HepG2 (cell line): ENCODE data around the gene CSTF1. TPM values are rescaled to one million over a fixed set of nuclear protein-coding genes. Genes with fewer than 3 reads are reported as not detected.

ENCODE experiments used
- ATAC-seq: fragments of 200-7000 bp; cut with Tn5 transposase; 3 replicates; pipeline ENCODE4 v1.9.1; 2020; ENCODE audit warnings: mild to moderate bottlenecking, moderate library complexity
- BruUV-seq: library from RNA; stranded (reverse); fragments of 400-500 nt; replicated peaks from 2 replicates; lab custom pipeline; 2021; lab: Mats Ljungman, UMichigan
- CTCF ChIA-PET: fragments of 300-600 bp; formaldehyde crosslinking; extraction: SDS; loops from one replicate; lab custom pipeline; 2021; ENCODE audit warnings: low total read pairs, inconsistent platforms, low intra/inter-chr PET ratio; lab: Yijun Ruan, JAX
- POLR2A ChIA-PET: fragments of 350-600 bp; sonication (Branson Sonifier 250); formaldehyde crosslinking; loops from one replicate; lab custom pipeline; 2020; ENCODE audit warnings: antibody characterized with exemption, inconsistent platforms; lab: Yijun Ruan, JAX
- DNase-seq: peaks from one replicate; pipeline ENCODE4 v3.0.0-alpha.2; 2015; ENCODE audit warnings: low spot score
- FAIRE-seq: peaks from 3 replicates; lab custom pipeline; 2011; peaks lifted over from hg19 to GRCh38; lab: Jason Lieb, UNC
- H2AFZ ChIP-seq: one replicate; pipeline ENCODE4 v1.6.1; 2011; ENCODE audit warnings: low read length, inconsistent platforms
- H3K27ac ChIP-seq: fragments of 300-600 bp; 3 replicates; pipeline ENCODE4 v1.8.0; 2011; ENCODE audit warnings: mixed run types, mild to moderate bottlenecking, mixed read lengths, low read length, inconsistent platforms; ENCODE audit not compliant: insufficient read depth; ENCODE audit errors: extremely low read length
- H3K27me3 ChIP-seq, 2 experiments: fragments of 200-600 bp in 1 of 2; 2 replicates in 1 of 2; 3 replicates in 1 of 2; pipeline versions ENCODE4 v1.6.0 to v1.8.0; 2011; ENCODE audit warnings: low read length in 2 of 2, mild to moderate bottlenecking in 2 of 2, moderate library complexity in 2 of 2, inconsistent platforms in 1 of 2; ENCODE audit not compliant: insufficient read depth in 2 of 2, control insufficient read depth in 1 of 2
- H3K36me3 ChIP-seq, 2 experiments: fragments of 200-600 bp in 1 of 2; replicated peaks in 1 of 2; 2 replicates in 1 of 2; 3 replicates in 1 of 2; pipeline versions ENCODE4 v1.5.1 to v1.8.0; 2011; ENCODE audit warnings: low read length in 2 of 2, inconsistent platforms in 1 of 2; ENCODE audit not compliant: insufficient read depth in 2 of 2, control insufficient read depth in 1 of 2
- H3K4me1 ChIP-seq: 2 replicates; pipeline ENCODE4 v1.5.1; 2012; ENCODE audit warnings: low read length, inconsistent platforms; ENCODE audit not compliant: insufficient read depth
- H3K4me2 ChIP-seq: 2 replicates; pipeline ENCODE4 v1.6.0; 2011; ENCODE audit warnings: low read depth, low read length, inconsistent platforms
- H3K4me3 ChIP-seq, 3 experiments: fragments of 200-600 bp in 1 of 3; sonication (generic), shearing (Covaris generic) in 1 of 3; replicated peaks in 1 of 3; 2 replicates each; pipeline ENCODE4 v1.5.1; 2011 to 2016; ENCODE audit warnings: low read length in 3 of 3, inconsistent platforms in 2 of 3, low read depth in 2 of 3, mild to moderate bottlenecking in 2 of 3, control low read depth in 1 of 3, mixed read lengths in 1 of 3; ENCODE audit not compliant: insufficient read depth in 1 of 3
- H3K79me2 ChIP-seq: one replicate; pipeline ENCODE4 v1.6.1; 2011; ENCODE audit warnings: low read length, inconsistent platforms; ENCODE audit not compliant: insufficient read depth
- H3K9ac ChIP-seq: 2 replicates; pipeline ENCODE4 v1.6.0; 2011; ENCODE audit warnings: mild to moderate bottlenecking, low read depth, low read length, inconsistent platforms; ENCODE audit not compliant: insufficient read depth
- H3K9me3 ChIP-seq: 2 replicates; pipeline ENCODE4 v1.5.1; 2012; ENCODE audit warnings: mild to moderate bottlenecking, low read length
- H4K20me1 ChIP-seq: 2 replicates; pipeline ENCODE4 v1.6.0; 2011; ENCODE audit warnings: inconsistent platforms, mild to moderate bottlenecking, low read length, moderate library complexity; ENCODE audit not compliant: insufficient read depth
- ATRX ChIP-seq: sonication (generic); formaldehyde crosslinking; IDR thresholded peaks from 2 replicates; pipeline ENCODE4 v1.4.0; 2020; ENCODE audit warnings: missing genetic modification reagents, borderline replicate concordance
- GPN1 ChIP-seq: sonication (generic); formaldehyde crosslinking; IDR thresholded peaks from 2 replicates; pipeline ENCODE4 v1.5.1; 2020; ENCODE audit warnings: missing genetic modification reagents, borderline replicate concordance
- JUN ChIP-seq: sonication (generic); formaldehyde crosslinking; IDR thresholded peaks from 2 replicates; pipeline ENCODE4 v1.4.0; 2020; ENCODE audit warnings: mild to moderate bottlenecking, missing genetic modification reagents
- KAT7 ChIP-seq: IDR thresholded peaks from 2 replicates; pipeline ENCODE4 v1.6.1; 2018; ENCODE audit warnings: borderline replicate concordance, missing compliant biosample characterization
- POLR2AphosphoS2 ChIP-seq: IDR thresholded peaks from 2 replicates; pipeline ENCODE4 v1.6.1; 2011; ENCODE audit warnings: low read depth, low read length, improper control_type of control experiment
- RBM22 ChIP-seq: fragments of 200-400 bp; formaldehyde crosslinking; optimal IDR thresholded peaks from 2 replicates; pipeline ENCODE3; 2017; ENCODE audit warnings: mild to moderate bottlenecking, low read length, moderate library complexity
- SMAD3 ChIP-seq: sonication (generic); formaldehyde crosslinking; IDR thresholded peaks from 2 replicates; pipeline ENCODE4 v1.4.0; 2020; ENCODE audit warnings: missing genetic modification reagents
- SMARCC2 ChIP-seq: fragments of 450-650 bp; IDR thresholded peaks from 2 replicates; pipeline ENCODE4 v1.6.1; 2017; ENCODE audit warnings: antibody characterized with exemption, mild to moderate bottlenecking
- TBX2 ChIP-seq: sonication (generic); formaldehyde crosslinking; IDR thresholded peaks from 2 replicates; pipeline ENCODE4 v1.5.0; 2020; ENCODE audit warnings: missing genetic modification reagents, mild to moderate bottlenecking, borderline replicate concordance
- ZNF20 ChIP-seq: sonication (generic); formaldehyde crosslinking; IDR thresholded peaks from 2 replicates; pipeline ENCODE4 v1.4.0; 2020; ENCODE audit warnings: mild to moderate bottlenecking, moderate library complexity, missing genetic modification reagents
- ZNF264 ChIP-seq: sonication (generic); formaldehyde crosslinking; IDR thresholded peaks from 2 replicates; pipeline ENCODE4 v1.4.0; 2020; ENCODE audit warnings: missing genetic modification reagents
- ZNF280D ChIP-seq: sonication (generic); formaldehyde crosslinking; IDR thresholded peaks from 2 replicates; pipeline ENCODE4 v1.5.1; 2020; ENCODE audit warnings: mild to moderate bottlenecking, missing genetic modification reagents
- ZNF407 ChIP-seq: sonication (generic); formaldehyde crosslinking; IDR thresholded peaks from one replicate; pipeline ENCODE4 v1.5.1; 2020; ENCODE audit warnings: mild to moderate bottlenecking, missing genetic modification reagents; ENCODE audit errors: not compliant biosample characterization
- ZNF766 ChIP-seq: sonication (generic); formaldehyde crosslinking; IDR thresholded peaks from 2 replicates; pipeline ENCODE4 v1.5.0; 2020; ENCODE audit warnings: missing genetic modification reagents, borderline replicate concordance
- WGBS: methylation state at CpG from one replicate; pipeline ENCODE4 v1.1.6; 2017; ENCODE audit warnings: low lambda C conversion rate; 5-methylcytosine and 5-hydroxymethylcytosine counted together
- in situ Hi-C: cut with HindIII; loops from 2 replicates; pipeline ENCODE4 v1.10.0; 2017; ENCODE audit warnings: low pct_unique_long_range_greater_than_20kb; ENCODE audit not compliant: extremely low pct_ligation_motif_present
- intact Hi-C: fragments of 100-400 bp; cut with micrococcal nuclease; formaldehyde crosslinking; loops from one replicate; pipeline ENCODE4 v1.10.0; 2022; ENCODE audit not compliant: unreplicated experiment
- polyA plus RNA-seq, 8 experiments: library from polyadenylated mRNA; depleted of rRNA in 3 of 8; stranded (reverse) in 7 of 8; unstranded in 1 of 8; fragments of >200 nt; fragmentation: Illumina TruSeq in 4 of 8; extraction: Trizol in 4 of 8; gene quantifications; 2 replicates each; pipeline versions ENCODE4 v1.2.1 to v1.2.3, GENCODE V29; 2011 to 2016; ENCODE audit warnings: low read depth in 4 of 8, missing spikeins in 1 of 8, mixed read lengths in 1 of 8; ENCODE audit not compliant: insufficient read depth in 1 of 8
- total RNA-seq, 5 experiments: library from RNA; depleted of rRNA; stranded (reverse); fragments of >200 nt; fragmentation: Illumina TruSeq; extraction: Trizol; gene quantifications; 2 replicates each; pipeline ENCODE4 v1.2.3, GENCODE V29; 2016; ENCODE audit warnings: low read depth in 1 of 5

Gene CSTF1
- total and polyA plus RNA-seq, 2 of the 13 experiments (the other 11 are each of a cell fraction or from before 2014, with no cell fraction given): 70.9 to 100 TPM

DNA sequence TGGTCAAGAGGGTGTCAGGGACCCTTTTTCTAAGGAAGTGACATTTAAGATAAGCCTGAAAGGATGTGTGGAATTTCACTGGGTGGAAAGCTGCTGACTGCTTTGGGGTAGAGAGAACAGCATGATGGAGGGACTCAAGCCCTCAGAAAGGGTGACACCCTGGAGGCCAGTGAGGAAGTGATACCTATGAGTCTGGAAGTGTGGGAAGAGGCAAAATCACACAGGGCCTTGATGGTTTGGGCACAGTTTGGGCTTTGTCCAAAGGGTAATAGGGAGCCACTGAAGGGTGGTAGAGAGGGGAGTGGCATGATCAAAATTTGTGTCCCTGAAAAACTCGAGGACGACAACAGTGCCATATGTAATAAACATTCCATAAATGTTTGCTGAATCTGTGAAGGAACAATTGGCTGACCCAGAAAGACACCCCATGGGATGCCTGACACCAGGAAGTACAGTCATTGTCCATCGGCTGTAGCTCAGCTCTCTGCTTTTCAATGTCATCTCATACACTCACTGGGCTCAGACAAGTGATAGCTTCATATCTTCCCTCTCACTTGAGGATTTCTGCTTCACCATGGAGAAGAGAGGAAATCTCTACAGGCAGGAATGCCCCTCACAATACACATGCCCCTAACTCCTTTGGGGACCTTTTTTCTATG lies 40.9 kb downstream of the CSTF1 start:
- Histone ChIP-seq H4K20me1 (no peaks in the 10 kb centered on the region), H3K9me3 (no peaks in the 10 kb centered on the region), H3K4me3 (no peak overlapping the region), H3K27ac (no peak overlapping the region), H3K27me3 (no peaks in the 10 kb centered on the region), H3K36me3 (no peaks in the 10 kb centered on the region), H3K79me2 (no peaks in the 10 kb centered on the region), H3K9ac (no peak overlapping the region), H2AFZ (no peak overlapping the region), H3K4me2 (no peak overlapping the region), H3K4me1 (no peaks in the 10 kb centered on the region)
- intact Hi-C loops: no loop called here
- CTCF ChIA-PET: no interaction called here
- POLR2A ChIA-PET: no interaction called here
- FAIRE-seq (no peak), ATAC-seq (no peak), DNase-seq (no peak)
- BruUV-seq: no TSS peak
- in situ Hi-C loops: no loop called here
- 39% methylated on average over 3 of the region's 3 CpGs for WGBS
- TF ChIP-seq KAT7 (no peak), ZNF264 (CRISPR knock-in tag) (no peak), ZNF20 (CRISPR knock-in tag) (no peak), SMARCC2 (no peak), SMAD3 (CRISPR knock-in tag) (no peak), GPN1 (CRISPR knock-in tag) (no peak), JUN (CRISPR knock-in tag) (no peak), TBX2 (CRISPR knock-in tag) (no peak), ZNF766 (no peak), ZNF407 (CRISPR knock-in tag) (no peak), ZNF280D (CRISPR knock-in tag) (no peak), ATRX (no peak), RBM22 (no peak), POLR2AphosphoS2 (no peak)
